ENCODE measurements around the gene GIMAP8. TPM values are rescaled to one million over a fixed set of nuclear protein-coding genes. Genes with fewer than 3 reads are reported as not detected.

GIMAP8 gene
- total RNA-seq, 1 experiment from 2014 or later, result 0.10 TPM

DNA sequence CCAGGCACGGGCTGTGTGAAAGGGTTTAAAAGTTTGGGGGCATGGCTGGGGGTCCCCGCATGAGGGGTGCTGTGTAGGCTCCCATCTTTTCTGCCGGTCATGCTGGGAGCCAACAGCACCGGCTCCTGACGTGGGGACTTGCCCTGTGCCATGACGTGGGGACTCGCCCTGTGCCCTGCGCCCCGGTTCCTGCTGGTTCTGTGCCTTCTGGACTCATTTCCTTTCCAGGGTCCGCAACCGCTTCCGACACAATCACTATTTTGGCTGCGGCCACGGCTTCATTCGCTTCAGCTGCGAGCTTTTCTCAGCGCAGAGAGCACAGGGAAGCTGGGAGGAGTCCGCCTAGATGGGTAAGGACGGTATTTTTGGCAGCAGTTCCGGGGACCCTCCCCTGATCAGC lies 7.6 kb upstream of the GIMAP8 start:
- H3K36me3 ChIP-seq (ENCODE audit: control insufficient read depth, insufficient read depth, low read length), result no peaks in the 10 kb centered on the region
- no peaks in the 10 kb centered on the region for H3K9me3 ChIP-seq (ENCODE audit: control insufficient read depth, insufficient read depth, low read depth, low read length)
- ChIA-PET CTCF (no interaction called here), POLR2A (no interaction called here)
- DNase-seq (ENCODE audit: low read depth, low spot score) (no peak), ATAC-seq (no peak)
- BruUV-seq (replicated peaks), result no TSS peak
- no peak overlapping the region for H3K4me3 ChIP-seq (ENCODE audit: low read depth in 2 of 2, low read length in 2 of 2)
- no peaks in the 10 kb centered on the region for H3K27me3 ChIP-seq (ENCODE audit: control insufficient read depth, insufficient read depth, low read length)
- in situ Hi-C loops (cut with HindIII; ENCODE audit: low pct_unique_long_range_greater_than_20kb, low sequenced_read_pairs) (no loop called here), intact Hi-C loops (cut with micrococcal nuclease; ENCODE audit: unreplicated experiment) (no loop called here)
- no peaks in the 10 kb centered on the region; the same call in 1 of the 2 replicates for H3K4me1 ChIP-seq (ENCODE audit: control insufficient read depth, insufficient read depth, low read length)
- TF ChIP-seq TCF7L2 (IDR thresholded peaks at IDR 0.05; ENCODE audit: low read depth, low read length), result no peak
- TF ChIP-seq, protein P1, sequence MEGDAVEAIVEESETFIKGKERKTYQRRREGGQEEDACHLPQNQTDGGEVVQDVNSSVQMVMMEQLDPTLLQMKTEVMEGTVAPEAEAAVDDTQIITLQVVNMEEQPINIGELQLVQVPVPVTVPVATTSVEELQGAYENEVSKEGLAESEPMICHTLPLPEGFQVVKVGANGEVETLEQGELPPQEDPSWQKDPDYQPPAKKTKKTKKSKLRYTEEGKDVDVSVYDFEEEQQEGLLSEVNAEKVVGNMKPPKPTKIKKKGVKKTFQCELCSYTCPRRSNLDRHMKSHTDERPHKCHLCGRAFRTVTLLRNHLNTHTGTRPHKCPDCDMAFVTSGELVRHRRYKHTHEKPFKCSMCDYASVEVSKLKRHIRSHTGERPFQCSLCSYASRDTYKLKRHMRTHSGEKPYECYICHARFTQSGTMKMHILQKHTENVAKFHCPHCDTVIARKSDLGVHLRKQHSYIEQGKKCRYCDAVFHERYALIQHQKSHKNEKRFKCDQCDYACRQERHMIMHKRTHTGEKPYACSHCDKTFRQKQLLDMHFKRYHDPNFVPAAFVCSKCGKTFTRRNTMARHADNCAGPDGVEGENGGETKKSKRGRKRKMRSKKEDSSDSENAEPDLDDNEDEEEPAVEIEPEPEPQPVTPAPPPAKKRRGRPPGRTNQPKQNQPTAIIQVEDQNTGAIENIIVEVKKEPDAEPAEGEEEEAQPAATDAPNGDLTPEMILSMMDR (IDR thresholded peaks at IDR 0.05), result no peak
- no peak for TF ChIP-seq SIN3A (IDR thresholded peaks at IDR 0.05; ENCODE audit: borderline replicate concordance, insufficient read depth, low read depth, low read length)
- TF ChIP-seq, protein P2, sequence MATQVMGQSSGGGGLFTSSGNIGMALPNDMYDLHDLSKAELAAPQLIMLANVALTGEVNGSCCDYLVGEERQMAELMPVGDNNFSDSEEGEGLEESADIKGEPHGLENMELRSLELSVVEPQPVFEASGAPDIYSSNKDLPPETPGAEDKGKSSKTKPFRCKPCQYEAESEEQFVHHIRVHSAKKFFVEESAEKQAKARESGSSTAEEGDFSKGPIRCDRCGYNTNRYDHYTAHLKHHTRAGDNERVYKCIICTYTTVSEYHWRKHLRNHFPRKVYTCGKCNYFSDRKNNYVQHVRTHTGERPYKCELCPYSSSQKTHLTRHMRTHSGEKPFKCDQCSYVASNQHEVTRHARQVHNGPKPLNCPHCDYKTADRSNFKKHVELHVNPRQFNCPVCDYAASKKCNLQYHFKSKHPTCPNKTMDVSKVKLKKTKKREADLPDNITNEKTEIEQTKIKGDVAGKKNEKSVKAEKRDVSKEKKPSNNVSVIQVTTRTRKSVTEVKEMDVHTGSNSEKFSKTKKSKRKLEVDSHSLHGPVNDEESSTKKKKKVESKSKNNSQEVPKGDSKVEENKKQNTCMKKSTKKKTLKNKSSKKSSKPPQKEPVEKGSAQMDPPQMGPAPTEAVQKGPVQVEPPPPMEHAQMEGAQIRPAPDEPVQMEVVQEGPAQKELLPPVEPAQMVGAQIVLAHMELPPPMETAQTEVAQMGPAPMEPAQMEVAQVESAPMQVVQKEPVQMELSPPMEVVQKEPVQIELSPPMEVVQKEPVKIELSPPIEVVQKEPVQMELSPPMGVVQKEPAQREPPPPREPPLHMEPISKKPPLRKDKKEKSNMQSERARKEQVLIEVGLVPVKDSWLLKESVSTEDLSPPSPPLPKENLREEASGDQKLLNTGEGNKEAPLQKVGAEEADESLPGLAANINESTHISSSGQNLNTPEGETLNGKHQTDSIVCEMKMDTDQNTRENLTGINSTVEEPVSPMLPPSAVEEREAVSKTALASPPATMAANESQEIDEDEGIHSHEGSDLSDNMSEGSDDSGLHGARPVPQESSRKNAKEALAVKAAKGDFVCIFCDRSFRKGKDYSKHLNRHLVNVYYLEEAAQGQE (IDR thresholded peaks at IDR 0.05; ENCODE audit: insufficient read depth in 1 of 2, low read depth in 2 of 2, low read length in 1 of 2), result no peak
- H3K27ac ChIP-seq (ENCODE audit: low read length), result no peak overlapping the region

DNA sequence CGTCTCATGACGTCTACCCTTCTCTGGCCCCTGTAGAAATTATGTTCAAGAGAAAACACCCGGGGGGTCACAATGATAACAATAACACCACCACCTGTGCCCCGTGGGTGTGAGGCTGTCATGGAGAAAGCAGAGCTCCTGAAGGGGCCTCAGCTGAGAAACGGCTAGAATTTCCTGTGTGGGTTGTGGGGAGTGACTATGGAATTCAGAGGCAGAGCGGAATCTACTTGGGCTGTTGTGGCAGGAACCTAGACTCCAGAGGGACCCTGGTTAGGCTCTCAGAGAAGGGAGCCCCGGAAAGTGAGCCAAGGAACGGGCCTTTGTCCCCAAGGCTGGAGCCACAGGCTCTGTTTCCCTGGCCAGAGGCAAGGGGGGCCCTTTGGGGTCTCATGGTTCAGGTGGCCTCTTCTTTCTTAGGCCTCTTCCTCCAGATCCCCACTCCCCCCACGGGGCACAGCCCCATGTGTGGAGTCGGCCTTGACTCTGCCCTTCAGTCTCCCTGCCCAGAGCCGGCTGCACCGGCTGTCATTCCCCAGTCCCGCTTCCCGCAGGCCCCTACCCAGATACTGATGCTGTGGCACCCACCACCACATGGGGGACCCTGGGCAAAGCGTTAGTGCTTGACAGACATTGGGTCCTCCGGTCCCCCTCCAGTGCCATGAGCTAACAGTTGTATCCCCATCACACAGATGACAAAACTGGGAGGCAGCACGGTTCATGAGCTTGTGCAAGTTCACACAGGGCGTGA lies 6.5 kb upstream of the GIMAP8 start:
- DNase-seq (ENCODE audit: low read depth, low spot score), result no peak
- BruUV-seq (replicated peaks), result no TSS peak
- Histone ChIP-seq H3K4me1 (ENCODE audit: control insufficient read depth, insufficient read depth, low read length) (no peaks in the 10 kb centered on the region; the same call in 1 of the 2 replicates), H3K36me3 (ENCODE audit: control insufficient read depth, insufficient read depth, low read length) (no peaks in the 10 kb centered on the region), H3K4me3 (ENCODE audit: low read depth in 2 of 2, low read length in 2 of 2) (no peak overlapping the region), H3K27ac (ENCODE audit: low read length) (no peak overlapping the region), H3K27me3 (ENCODE audit: control insufficient read depth, insufficient read depth, low read length) (no peaks in the 10 kb centered on the region; the same call in 1 of the 2 replicates), H3K9me3 (ENCODE audit: control insufficient read depth, insufficient read depth, low read depth, low read length) (no peaks in the 10 kb centered on the region)
- intact Hi-C loops (cut with micrococcal nuclease; ENCODE audit: unreplicated experiment) (no loop called here), in situ Hi-C loops (cut with HindIII; ENCODE audit: low pct_unique_long_range_greater_than_20kb, low sequenced_read_pairs) (no loop called here)
- CTCF ChIA-PET, result no interaction called here
- ATAC-seq, result no peak
- POLR2A ChIA-PET, result no interaction called here
- TF ChIP-seq SIN3A (IDR thresholded peaks at IDR 0.05; ENCODE audit: borderline replicate concordance, insufficient read depth, low read depth, low read length) (no peak), TCF7L2 (IDR thresholded peaks at IDR 0.05; ENCODE audit: low read depth, low read length) (no peak), POLR2AphosphoS5 (IDR thresholded peaks at IDR 0.05; ENCODE audit: low read depth, low read length) (no peak)
- TF ChIP-seq, protein P1 (IDR thresholded peaks at IDR 0.05), result no peak
- TF ChIP-seq, protein P2 (IDR thresholded peaks at IDR 0.05; ENCODE audit: insufficient read depth in 1 of 2, low read depth in 2 of 2, low read length in 1 of 2), result no peak
